SIG-M5 treated with dmso at 0.1 percent for 504 hours (cell line): ENCODE data around the gene FGD2.
"Not testable (repeated sequence)": the region's sequence is repeated elsewhere in the genome, so short reads cannot be mapped to it uniquely, and the experiment has no call there.

Experiments
- DNase-seq: peaks from one replicate; lab custom pipeline; 2025; ENCODE audit not compliant: unreplicated experiment; lab: John Stamatoyannopoulos, UW

FGD2 gene

GRCh38 chr6:37057128-37057471, 51.6 kb downstream of the FGD2 start:
- DNase-seq: no peak

GRCh38 chr6:37057678-37058077, 52.2 kb downstream of the FGD2 start:
- no peak for DNase-seq

GRCh38 chr6:37058084-37058586, 52.7 kb downstream of the FGD2 start:
- DNase-seq: no peak

GRCh38 chr6:37058984-37059343, 53.5 kb downstream of the FGD2 start:
- not testable (repeated sequence) for DNase-seq

GRCh38 chr6:37059344-37060194, 54.1 kb downstream of the FGD2 start:
- peak; percentile 39 for DNase-seq

GRCh38 chr6:37060195-37060559, 54.7 kb downstream of the FGD2 start:
- DNase-seq: no peak

- DNase-seq: no peak
Measured at GRCh38 chr6:37061157-37061804, 55.8 kb downstream of the FGD2 start.

GRCh38 chr6:37062424-37062823, 57.0 kb downstream of the FGD2 start:
- DNase-seq: no peak

GRCh38 chr6:37068356-37069270, 63.2 kb downstream of the FGD2 start:
- DNase-seq: no peak

- no peak for DNase-seq
Measured at GRCh38 chr6:37069639-37070038, 64.2 kb downstream of the FGD2 start.

GRCh38 chr6:37072526-37072925, 67.1 kb downstream of the FGD2 start:
- no peak for DNase-seq

- no peak for DNase-seq
Measured at GRCh38 chr6:37074053-37074827, 68.8 kb downstream of the FGD2 start.

- no peak for DNase-seq
Measured at GRCh38 chr6:37077191-37077904, 71.9 kb downstream of the FGD2 start.

- no peak for DNase-seq
Measured at GRCh38 chr6:37077905-37078296, 72.4 kb downstream of the FGD2 start.
